NCI-H2107 (cell line): ENCODE measurements around the gene AIFM3.
"Not testable (repeated sequence)": the region's sequence is repeated elsewhere in the genome, so short reads cannot be mapped to it uniquely, and the experiment has no call there.

Experiments
- DNase-seq: peaks from one replicate; lab custom pipeline; 2025; lab: John Stamatoyannopoulos, UW

The AIFM3 gene

GRCh38 chr22:20940904-20941385 is 26.1 kb upstream of the AIFM3 start:
- DNase-seq: no peak

GRCh38 chr22:20942203-20942902 is 24.7 kb upstream of the AIFM3 start:
- not testable (repeated sequence) for DNase-seq

DNA sequence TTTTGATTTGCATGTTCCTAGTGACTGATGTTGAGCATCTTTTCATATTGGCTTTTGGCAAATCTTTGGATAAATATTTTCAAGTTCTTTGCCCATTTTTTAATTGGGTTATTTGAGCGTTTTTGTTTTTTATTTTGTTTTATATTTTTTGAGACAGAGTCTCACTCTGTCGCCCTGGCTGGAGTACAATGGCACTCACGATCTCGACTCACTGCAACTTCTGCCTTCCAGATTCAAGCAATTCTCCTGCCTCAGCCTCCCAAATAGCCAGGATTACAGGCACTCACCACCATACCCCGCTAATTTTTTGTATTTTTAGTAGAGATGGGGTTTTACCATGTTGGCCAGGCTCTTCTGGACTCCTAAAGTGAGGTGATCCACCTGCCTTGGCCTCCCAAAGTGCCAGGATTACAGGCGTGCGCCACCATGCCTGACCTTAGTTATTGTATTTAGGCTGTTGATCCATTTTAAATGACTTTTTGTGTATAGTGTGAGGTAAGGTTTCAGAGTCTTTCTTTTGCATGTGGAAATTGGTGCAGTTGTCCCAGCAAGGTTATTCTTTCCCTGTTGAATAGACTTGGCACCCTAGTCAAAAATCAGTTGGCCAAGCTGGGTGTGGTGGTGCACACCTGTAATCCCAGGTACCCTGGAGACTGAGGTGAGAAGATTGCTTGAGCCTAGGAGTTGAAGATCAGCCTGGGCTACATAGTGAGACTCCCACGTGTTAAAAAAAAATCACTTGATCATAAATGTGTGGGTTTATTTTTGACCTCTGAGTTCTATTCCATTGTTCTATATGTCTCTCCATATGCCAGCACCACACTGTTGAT is 23.7 kb upstream of the AIFM3 start:
- DNase-seq: no peak

DNA sequence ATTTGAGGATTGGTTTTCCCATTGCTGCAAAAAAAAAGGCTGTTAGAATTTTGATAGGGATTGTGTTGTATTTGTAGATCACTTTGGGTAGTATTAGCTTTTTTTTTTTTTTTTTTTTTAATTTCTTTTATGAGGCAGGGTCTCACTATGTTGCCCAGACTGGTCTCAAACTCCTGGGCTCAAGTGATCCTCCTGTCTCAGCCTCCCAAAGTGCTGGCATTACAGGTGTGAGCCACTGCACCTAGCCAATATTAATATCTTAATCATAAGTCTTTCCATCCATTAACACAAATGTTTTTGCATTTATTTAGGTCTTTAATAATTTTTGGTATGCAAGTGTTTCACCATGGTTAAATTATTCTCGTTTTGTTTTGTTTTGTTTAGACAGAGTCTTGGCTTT is 23.0 kb upstream of the AIFM3 start:
- no peak for DNase-seq

DNA sequence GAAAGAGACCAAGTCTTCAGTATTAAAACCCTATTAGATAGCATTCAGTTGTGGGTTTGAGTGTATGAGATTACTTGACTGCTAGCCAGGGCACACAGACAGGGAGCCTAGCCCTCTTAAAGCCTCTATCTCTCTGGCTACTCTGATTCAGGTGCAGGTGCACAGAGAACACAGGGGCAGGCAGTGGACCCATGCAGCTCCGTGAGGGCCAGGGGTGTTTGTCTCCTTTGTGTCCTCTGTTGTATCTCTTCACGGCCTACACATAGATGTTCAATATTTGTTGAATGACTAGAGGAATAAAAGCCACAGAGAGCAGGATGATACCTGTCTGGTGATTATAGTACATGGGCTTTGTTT is 21.5 kb upstream of the AIFM3 start:
- no peak for DNase-seq

DNA sequence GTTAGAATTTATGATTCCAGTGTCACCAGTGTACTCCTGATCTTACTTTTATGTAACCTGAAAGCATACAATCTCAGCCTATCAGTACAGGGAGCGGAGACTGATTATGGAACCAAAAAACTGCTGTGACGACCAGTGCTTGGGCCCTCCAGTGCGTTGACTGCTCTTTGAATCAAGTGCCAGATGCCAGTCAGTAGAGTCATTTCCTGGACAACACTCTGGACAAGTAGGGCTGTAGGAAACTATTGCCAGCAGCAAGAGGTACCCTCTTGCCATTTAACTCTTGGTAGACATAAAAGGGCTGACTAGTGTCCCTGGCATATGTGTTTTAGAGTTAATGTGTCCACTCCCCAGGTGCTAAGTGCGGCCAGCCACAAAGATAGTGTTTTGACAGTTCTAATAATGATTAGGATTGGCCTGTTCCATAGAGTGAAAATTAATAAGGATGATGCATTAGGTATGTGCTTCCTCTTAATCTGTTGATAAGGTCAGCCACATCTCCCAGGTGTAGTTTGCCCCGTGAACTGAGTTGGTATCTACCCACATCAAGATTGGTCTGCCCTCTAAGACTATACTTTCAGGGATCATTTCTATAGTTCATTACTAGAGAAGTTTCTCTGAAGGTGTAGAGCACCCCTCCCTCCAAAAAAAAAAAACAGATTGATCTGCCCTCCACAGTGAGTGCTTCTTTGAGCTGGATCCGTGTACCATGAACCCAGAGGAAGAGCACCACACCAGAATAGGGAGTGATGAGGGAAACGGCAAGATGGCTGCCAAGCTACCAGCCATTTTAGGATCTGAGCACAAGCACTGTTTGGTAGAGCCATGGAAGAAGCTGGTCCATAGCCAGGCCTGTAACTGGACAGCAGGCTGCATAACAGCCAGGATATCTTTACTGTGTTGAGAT is 20.7 kb upstream of the AIFM3 start:
- no peak for DNase-seq

DNA sequence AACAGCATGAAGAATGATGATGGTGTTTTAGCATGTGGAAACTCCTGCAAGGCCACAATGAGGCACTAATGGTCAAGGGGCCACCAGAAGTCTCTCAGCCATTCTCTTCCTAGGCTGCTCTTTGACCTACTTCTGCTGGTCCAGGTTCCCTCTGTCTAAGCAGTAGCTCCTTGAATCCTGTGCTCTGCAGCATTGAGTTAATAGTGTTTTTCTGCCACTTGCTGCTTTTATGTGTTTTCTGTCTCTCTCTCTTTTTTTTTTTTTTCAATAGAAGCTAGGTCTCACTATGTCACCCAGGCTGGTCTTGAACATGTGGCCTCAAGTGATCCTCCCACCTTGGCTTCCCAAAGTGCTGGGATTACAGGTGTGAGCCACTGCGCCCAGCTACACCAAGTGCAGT is 20.1 kb upstream of the AIFM3 start:
- DNase-seq: no peak

DNA sequence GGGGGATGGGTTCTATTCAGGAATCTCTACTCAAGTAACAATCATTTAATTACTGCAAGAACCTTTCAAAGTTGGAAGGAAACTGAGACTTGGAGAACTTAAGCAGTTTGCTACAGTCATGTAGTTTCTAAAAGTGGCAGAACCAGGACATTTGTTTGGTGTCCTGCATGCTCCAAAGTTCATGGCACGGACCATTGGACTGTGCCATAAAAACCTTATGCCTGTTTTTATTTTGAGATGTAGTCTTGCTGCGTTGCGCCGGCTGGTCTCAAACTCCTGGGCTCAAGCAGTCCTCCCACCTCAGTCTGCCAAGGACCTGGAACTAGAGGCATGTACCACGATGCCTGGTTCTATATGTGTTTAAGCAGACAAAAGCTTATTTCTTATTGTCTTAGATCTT is 18.6 kb upstream of the AIFM3 start:
- DNase-seq: no peak

GRCh38 chr22:20948989-20949388 is 18.1 kb upstream of the AIFM3 start:
- no peak for DNase-seq

- no peak for DNase-seq
Measured at GRCh38 chr22:20949698-20950183, 17.3 kb upstream of the AIFM3 start.

GRCh38 chr22:20951151-20951931 is 15.7 kb upstream of the AIFM3 start:
- no peak for DNase-seq

DNA sequence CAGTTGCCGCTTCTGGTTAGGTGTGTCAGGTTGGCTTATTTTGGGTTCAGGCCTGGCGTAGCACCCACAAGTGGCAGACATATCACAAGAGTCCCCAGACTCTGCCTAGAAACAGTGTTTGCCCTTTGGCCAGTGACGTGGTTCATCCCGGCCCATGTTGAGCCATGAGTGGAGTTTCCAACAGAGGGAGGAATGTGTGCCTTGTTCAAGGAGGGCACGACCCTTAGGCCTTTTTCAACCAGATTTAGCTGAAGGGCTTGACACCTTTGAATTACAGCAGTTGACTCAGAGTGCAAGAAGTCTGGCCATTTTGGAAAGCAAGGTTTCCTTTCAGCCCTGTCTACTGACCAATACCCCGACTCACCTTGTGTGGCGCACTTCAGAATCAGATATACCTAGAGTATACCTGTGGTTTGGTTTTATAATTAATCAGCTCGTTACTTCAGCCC is 15.1 kb upstream of the AIFM3 start:
- no peak for DNase-seq

DNA sequence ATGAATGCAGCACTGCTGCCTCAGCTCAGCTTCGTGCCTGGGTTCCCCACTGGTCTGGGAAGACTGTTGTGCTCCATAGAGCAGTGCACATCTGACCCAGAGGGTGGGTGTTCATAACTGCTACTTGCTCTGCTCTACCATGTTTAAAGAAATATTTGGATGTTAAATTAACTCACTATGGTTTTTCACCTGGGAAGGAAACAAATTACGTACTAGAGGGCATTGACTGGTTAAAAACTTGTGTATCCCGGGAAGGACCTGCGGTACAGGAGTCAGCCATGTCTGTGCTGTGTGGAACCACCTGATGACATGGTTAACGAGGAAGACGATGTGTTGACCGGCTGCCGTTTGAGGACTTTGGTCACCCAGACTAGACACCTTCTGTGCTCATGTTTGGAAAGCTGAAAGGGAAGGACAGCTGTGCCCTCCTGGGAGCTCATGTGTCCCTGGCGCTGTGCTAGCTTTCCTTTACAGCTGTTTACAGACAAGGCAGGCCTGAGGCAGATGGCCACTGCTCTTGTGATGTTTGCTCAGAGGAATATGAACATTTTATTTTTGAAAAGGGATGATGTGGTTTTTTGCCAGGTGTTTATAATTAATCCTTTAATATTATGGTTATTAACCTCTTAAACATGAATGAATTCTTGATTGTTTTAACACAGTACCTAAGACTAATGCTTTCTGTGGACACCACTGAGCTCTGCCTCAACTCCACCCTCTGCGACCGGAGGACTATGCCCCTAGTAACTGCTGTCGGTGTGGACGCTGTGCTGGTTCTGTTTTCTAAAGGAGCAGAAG is 14.3 kb upstream of the AIFM3 start:
- no peak for DNase-seq

DNA sequence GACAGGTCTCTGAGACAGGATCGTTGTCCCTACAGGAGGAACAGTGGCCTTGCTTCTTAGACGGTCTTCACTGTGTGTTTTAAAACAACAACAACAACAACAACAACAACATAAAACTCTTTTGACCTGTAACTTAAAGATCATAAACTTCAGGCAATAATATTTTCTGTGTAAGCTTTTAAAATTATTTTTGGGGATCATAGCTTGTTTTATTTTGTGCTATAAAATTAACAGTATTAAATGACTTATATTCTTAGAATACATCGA is 13.8 kb upstream of the AIFM3 start:
- no peak for DNase-seq

DNA sequence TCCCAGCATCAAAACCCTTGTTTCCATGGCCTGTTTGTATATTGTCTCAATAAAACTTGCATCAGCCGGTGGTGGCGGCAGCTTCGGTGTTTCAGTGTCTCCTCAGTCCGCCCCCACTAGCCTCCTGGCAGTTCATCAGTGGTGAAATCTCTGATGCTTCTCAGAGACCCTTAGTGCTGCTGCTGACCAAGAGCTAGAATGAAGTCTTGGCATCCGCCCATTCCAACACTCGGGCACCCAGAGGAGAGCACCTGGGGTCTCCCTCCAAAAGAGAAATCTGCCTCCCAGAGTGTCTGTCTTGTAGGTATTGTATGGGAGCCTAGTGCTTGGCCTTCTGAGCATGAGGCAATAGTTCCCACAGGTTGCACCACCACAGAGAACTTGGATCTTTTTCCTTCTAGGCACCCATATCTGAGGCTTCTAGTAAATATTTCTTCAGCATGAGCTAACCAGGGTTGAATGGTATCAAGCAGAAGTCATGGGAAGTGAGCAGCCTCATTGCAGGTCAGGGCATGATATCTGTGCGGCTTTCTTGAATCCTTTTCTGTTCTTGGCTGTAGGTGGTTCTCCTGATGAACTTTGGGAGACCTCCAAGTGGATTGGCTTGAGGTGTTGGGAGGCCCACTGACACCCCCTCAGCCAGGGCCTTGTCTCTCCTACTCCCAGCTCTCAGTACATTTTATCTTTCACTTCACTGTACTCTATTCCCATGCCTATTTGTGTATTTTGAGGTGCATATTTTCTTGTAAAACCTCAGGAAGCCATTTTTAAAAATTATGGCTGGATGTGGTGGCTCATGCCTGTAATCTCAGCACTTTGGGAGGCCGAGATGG is 13.2 kb upstream of the AIFM3 start:
- DNase-seq: no peak

GRCh38 chr22:20955548-20955947 is 11.5 kb upstream of the AIFM3 start:
- no peak for DNase-seq

DNA sequence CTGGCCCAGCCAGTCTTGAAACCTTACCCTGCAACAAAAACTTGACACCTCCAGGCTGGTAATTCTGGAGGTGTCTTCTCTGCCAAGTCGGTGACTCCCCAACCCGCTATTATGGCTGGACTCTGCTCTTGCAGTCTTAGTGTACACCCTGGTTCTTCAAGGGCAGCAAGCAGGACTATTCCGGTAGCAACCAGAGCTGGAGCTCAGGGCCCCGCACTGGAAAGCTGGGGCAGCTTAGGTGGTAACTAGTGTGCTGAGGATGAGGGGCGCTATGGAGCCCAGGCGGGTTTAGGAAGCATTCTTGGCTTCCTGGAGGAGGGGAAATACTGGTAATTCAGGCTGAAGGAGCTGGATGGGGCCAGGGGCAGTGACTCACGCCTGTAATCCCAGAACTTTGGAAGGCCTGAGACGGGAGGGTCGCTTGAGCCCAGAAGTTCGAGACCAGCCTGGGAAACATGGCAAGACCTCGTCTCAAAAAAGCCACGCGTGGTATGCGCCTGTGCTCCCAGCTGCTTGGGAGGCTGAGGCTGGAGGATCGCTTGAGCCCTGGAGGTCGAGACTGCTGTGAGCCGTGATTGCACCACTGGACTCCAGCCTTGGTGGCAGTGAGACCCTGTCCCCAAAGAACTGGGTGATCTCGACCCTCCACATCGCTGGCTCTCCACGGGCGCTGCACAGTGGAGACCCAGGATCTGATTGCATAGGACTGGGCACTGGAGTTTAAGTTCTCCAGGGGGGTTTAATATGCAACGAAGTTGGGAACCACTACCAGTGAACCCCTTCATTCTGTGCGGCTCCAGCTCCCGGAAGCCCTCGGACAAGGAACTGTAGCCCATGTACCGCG is 10.6 kb upstream of the AIFM3 start:
- no peak for DNase-seq

DNA sequence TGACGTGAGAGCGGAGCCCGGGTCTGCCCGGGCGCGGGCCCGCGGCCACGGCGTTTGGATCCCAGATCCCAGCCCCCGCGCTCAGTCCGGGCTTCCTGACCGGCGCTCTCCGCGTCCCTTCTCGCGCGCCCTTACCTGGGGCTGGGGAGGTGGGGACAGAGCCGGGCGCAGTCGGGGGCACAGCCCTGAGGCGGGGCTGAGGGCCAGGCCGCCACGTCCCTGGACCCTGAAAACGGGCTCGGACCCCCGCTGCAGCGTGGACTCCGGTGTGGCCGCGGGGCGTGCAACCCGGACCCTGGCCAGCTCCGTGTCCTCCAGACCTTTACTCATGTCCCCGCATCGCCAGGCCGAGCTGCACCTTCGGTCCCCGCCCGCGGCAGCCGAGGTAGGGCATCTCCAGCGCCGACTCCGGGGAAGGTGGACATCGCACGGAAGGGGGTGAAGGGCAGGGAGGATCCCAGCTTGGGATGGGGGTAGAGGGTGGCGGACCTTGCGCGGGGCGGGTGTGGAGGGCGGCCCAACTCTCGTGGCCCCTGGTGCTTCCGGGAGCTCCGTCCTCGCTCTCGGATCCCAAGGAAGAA is 9.9 kb upstream of the AIFM3 start:
- DNase-seq: no peak
